Adipocyte (in vitro differentiated cells): ENCODE results near the gene NBAS.

Experiments used
- DNase-seq: peaks from one replicate; pipeline ENCODE4 v3.0.0-alpha.2; 2015; ENCODE audit warnings: low read depth
- H3K27me3 ChIP-seq: replicated peaks from 2 replicates; pipeline ENCODE4 v1.7.0; 2013; ENCODE audit warnings: mild to moderate bottlenecking, low read length, moderate library complexity; ENCODE audit not compliant: control insufficient read depth, insufficient read depth
- H3K36me3 ChIP-seq: 2 replicates; pipeline ENCODE4 v1.7.0; 2013; ENCODE audit warnings: low read length, mild to moderate bottlenecking, moderate library complexity; ENCODE audit not compliant: control insufficient read depth, insufficient read depth, severe bottlenecking
- H3K4me1 ChIP-seq: 2 replicates; pipeline ENCODE4 v1.7.0; 2013; ENCODE audit warnings: mild to moderate bottlenecking, low read length, moderate library complexity; ENCODE audit not compliant: control insufficient read depth, insufficient read depth
- H3K4me3 ChIP-seq: 2 replicates; pipeline ENCODE4 v1.7.0; 2013; ENCODE audit warnings: mild to moderate bottlenecking, low read length, moderate library complexity
- H3K9ac ChIP-seq: 2 replicates; pipeline ENCODE4 v1.7.0; 2013; ENCODE audit warnings: mild to moderate bottlenecking, low read length, moderate library complexity
- H3K9me3 ChIP-seq: 2 replicates; pipeline ENCODE4 v1.7.0; 2013; ENCODE audit warnings: mild to moderate bottlenecking, low read length, moderate library complexity; ENCODE audit not compliant: control insufficient read depth

NBAS gene

DNA sequence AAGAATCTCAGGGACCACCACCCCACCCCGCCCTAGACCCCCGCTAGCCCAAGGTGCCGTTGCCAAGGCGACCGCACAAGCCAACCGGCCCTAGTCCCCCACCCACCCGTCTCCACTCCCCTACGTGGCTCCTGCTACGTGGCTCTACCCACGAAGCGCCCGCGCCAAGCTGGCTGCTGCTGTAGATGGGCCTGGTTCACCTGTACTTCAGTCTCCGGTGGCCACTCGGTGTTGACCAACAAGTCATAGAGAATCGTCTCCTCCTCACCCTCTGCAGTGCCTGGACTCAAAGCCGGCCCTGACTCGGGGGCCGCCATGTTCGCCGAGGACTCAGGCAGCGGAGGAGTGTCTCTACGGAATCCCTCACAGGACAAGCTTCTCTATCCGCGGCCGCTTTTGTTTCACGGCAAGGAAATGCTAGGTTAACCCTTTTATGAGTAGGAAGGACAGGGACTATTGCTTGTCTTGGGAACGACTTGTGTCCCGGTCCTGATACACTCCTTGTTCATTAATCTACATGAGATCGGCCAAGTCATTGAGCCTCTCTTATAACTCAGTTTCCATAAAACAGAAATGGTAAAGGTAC is at the start of gene NBAS:
Gene NBAS, minus strand, starts transcription at position 347 of the 586 bp plus-strand sequence. Its CDS starts 30 bp downstream, at position 317.
- peak within 1 kb of the TSS; percentile 93 for H3K4me3 ChIP-seq
- H3K36me3 ChIP-seq = peaks cover 4% of the 10 kb centered on the region
- no peaks in the 10 kb centered on the region for H3K27me3 ChIP-seq
- peak within 1 kb of the TSS; percentile 79 for H3K9ac ChIP-seq
- DNase-seq = peak; percentile 94
- no peaks in the 10 kb centered on the region for H3K9me3 ChIP-seq
- H3K4me1 ChIP-seq = peaks cover 10% of the 10 kb centered on the region

DNA sequence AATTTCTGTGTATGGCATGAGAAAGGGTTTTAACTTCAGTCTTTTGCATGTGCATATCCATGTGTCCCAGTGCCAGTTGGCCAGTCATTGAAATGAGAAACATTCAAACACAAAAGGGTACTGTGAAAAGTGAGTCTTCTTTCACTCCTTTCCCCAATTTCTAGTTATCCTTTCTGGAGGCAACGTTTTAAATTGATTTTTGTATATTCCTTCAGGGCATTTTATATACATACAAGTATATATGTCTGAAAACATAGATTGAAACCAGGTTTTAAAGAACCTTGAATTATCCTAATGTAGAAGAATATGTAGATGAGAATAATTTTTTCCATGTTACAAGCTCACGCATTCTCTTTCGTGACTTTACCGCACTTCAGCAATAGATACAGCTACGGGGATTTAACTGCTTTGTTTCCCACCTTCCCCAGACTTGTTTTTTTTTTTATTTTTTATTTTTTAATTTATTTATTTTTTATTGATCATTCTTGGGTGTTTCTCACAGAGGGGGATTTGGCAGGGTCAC is 49.4 kb upstream of the NBAS start:
- peaks cover 15% of the 10 kb centered on the region for H3K4me1 ChIP-seq
- H3K9ac ChIP-seq = no peak overlapping the region
- no peak overlapping the region for H3K4me3 ChIP-seq
- H3K27me3 ChIP-seq = no peaks in the 10 kb centered on the region
- peaks cover 67% of the 10 kb centered on the region for H3K36me3 ChIP-seq
- H3K9me3 ChIP-seq = no peaks in the 10 kb centered on the region
- DNase-seq = no peak

DNA sequence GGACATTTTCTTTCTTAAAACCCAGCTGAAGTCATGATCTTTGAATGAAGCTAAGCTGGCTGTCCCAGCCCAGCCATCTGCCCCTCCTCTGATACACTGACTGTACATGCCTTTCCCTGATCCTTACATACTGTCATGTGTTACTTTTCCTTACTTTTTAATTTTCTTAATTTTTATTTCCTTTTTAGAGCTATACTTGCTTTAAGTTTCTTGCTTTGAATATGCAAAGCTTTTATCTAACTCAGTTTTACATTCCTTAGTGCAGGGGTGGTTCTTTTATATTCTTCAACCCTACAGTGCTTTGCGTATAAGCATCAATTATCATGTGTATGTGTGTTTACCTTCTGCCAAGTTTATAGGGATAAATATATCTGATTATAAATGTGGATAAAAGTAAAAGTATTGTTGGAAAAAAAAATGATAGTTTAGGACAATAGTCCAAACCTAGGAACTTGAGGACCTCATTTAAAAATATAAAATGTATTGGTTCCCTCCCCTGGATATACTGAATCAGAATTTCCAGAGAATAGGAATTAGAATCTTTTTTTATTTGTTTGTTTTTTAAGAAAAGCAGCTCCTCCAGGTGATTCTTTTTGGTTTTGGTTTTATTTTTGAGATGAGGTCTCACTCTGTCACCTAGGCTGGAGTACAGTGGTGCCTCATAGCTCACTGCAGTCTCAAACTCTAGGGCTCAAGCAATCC is 48.4 kb upstream of the NBAS start:
- H3K4me1 ChIP-seq = peaks cover 5% of the 10 kb centered on the region
- no peak overlapping the region for H3K4me3 ChIP-seq
- peaks cover 76% of the 10 kb centered on the region for H3K36me3 ChIP-seq
- no peaks in the 10 kb centered on the region for H3K27me3 ChIP-seq
- no peak for DNase-seq
- H3K9ac ChIP-seq = no peak overlapping the region
- H3K9me3 ChIP-seq = no peaks in the 10 kb centered on the region

DNA sequence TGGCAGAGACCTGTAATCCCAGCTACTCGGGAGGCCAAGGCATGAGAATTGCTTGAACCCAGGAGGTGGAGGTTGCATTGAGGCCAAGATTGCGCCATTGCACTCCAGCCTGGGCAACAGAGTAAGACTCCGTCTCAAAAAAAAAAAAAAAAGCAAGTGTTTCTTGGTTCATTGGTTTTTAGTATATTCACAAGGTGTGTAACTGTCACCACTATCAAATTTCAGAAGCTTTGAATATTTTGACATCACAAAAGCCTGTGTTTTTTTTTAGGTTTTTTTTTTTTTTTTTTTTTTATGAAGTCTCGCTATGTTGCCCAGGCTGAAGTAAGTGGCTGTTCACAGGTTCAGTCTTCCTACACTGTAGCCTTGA is 47.2 kb upstream of the NBAS start:
- peaks cover 77% of the 10 kb centered on the region for H3K36me3 ChIP-seq
- no peaks in the 10 kb centered on the region for H3K9me3 ChIP-seq
- H3K4me1 ChIP-seq = no peaks in the 10 kb centered on the region
- H3K27me3 ChIP-seq = no peaks in the 10 kb centered on the region
- H3K4me3 ChIP-seq = no peak overlapping the region
- no peak for DNase-seq
- no peak overlapping the region for H3K9ac ChIP-seq

DNA sequence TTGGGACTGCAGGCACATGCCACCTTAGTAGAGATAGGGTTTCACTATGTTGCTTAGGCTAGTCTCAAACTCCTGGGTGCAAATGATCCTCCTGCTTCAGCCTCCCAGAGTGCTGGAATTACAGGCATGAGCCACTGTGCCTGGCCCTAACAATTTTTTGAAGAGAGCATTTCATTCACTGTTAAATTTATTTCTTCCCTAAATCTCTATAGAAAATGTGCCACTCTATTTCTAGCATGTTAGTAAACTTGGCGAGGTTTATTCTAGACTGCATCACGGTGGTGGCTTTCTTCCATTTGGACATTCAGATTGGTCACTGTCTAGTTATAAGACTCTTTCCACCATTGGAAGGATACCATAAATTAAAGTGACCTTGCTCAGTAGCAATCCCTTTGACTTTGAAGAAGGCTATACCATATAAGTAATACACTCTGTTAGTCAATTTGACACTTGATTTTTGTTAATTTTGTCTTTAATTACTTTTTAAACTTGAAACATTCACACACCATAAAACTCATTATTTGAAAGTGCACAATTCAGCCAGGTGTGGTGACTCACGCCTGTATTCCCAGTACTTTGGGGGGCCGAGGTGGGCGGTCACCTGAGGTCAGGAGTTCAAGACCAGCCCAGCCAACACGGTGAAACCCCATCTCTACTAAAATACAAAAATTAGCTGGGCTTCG is 46.7 kb upstream of the NBAS start:
- no peaks in the 10 kb centered on the region for H3K27me3 ChIP-seq
- H3K4me1 ChIP-seq = no peaks in the 10 kb centered on the region
- DNase-seq = no peak
- no peak overlapping the region for H3K9ac ChIP-seq
- H3K9me3 ChIP-seq = no peaks in the 10 kb centered on the region
- peaks cover 78% of the 10 kb centered on the region for H3K36me3 ChIP-seq
- no peak overlapping the region for H3K4me3 ChIP-seq

DNA sequence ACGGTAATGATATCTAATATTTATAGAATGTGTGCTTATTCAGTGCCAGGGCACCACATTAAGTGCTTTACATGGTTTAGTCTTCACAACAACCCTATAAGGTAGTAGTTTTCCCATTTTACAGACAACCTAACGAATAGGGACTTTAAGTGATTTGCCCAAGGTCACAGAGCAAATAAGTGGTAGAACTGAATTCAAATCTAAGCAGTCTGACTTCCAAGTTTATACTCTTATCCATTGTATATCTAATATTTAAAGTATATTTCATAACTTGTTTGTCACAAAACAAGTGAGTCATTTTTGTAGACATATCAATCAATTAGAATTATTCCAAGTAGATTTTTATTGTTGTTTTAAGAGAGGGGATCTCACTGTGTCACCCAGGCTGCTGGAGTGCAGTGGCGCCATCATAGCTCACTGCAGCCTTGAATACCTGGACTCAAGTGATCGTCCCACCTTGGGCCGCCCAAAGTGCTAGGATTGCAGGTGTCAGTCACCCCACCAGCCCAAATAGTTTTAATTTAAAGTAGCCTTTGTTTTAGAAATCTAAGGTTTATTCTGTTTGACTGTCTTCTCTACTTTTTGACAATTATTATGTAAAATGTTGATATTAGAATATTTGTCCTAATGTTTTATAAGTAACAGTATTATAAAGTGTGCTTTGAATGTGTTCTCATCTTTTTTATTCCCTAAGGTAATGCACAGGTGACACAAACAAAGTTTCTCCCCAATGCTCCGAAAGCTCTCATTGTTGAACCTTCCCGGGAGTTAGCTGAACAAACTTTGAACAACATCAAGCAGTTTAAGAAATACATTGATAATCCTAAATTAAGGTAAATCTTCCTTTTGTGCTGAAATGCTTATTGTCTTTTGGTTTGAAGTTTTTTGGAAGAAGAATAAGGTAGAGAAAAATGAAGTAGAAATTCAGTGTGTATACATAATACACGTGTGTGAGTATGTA is 45.6 kb upstream of the NBAS start:
- H3K4me1 ChIP-seq = no peaks in the 10 kb centered on the region
- H3K4me3 ChIP-seq = no peak overlapping the region
- H3K27me3 ChIP-seq = no peaks in the 10 kb centered on the region
- DNase-seq = no peak
- H3K9ac ChIP-seq = no peak overlapping the region
- H3K9me3 ChIP-seq = no peaks in the 10 kb centered on the region
- peaks cover 89% of the 10 kb centered on the region for H3K36me3 ChIP-seq

DNA sequence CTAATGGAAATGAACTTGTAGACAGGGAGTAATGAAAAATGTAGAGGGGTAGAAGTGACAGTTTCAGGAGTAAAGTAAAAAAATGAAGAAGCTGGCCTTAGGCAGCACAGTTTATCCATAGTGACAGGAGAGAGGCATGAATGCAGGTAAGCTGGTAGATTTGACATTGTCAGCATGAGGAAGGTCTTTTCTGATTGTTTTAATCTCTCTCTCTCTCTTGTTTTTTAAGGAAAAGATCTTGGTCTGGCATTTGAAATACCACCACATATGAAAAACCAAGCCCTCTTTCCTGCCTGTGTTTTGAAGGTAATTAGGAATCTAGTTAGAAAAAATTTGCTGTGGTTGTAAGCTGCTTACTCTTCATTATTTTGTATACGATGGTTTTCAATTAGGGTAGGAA is 44.6 kb upstream of the NBAS start:
- Histone ChIP-seq H3K4me1 (no peaks in the 10 kb centered on the region), H3K4me3 (no peak overlapping the region), H3K27me3 (no peaks in the 10 kb centered on the region), H3K36me3 (peaks cover 100% of the 10 kb centered on the region), H3K9ac (no peak overlapping the region), H3K9me3 (no peaks in the 10 kb centered on the region)
- no peak for DNase-seq

DNA sequence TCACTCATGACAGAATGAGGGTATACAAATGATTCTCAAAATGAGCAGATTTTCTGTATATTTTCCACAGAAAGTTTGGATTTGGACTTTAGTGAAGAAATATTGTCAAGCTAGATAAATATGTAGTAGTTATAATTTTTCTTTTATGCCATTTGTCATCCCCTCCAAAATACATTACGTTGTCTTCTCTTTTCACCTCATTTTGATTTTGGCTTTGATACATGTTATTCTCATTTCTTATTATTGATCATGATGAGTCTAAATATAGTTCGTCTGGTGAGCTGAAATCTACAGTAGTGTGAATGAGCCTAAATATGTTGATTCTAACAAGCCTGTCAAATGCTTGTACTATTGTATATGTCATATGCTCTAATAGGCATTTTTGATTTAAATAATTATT is 42.8 kb upstream of the NBAS start:
- Histone ChIP-seq H3K9me3 (no peaks in the 10 kb centered on the region), H3K27me3 (no peaks in the 10 kb centered on the region), H3K9ac (no peak overlapping the region), H3K4me1 (no peaks in the 10 kb centered on the region), H3K36me3 (peaks cover 98% of the 10 kb centered on the region), H3K4me3 (no peak overlapping the region)
- DNase-seq = no peak

DNA sequence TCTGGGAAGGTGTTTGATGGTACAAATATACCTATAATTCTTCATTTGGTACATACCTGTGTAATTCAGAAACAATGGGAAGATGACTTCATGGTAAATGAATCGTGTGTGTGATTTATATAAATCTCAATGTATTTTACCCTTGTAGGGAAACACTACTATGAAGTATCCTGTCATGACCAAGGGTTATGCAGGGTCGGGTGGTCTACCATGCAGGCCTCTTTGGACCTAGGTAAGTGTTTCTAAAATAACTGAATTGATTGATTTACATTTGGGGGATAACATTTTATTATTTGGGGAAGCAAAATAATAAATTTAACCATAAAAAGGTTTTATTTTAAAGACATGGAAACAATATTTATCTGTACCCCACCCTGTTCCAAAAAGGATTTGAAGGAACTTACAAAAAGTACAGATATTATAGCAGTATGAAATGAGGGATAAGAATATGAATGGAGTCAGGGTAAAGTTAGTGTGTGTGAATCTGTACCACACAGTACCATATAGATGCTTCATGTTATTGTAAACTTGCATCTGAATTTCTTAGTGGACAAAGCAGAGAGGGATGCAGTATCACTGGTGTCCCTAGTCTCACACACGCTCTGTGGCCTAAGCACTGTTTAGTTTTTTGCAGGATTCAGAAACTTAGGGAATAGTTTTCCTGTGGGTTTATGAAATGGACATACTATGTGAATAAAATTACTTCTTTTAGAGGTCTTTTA is 42.1 kb upstream of the NBAS start:
- Histone ChIP-seq H3K9ac (no peak overlapping the region), H3K36me3 (peaks cover 98% of the 10 kb centered on the region), H3K4me1 (no peaks in the 10 kb centered on the region), H3K9me3 (no peaks in the 10 kb centered on the region), H3K27me3 (no peaks in the 10 kb centered on the region), H3K4me3 (no peak overlapping the region)
- DNase-seq = no peak

DNA sequence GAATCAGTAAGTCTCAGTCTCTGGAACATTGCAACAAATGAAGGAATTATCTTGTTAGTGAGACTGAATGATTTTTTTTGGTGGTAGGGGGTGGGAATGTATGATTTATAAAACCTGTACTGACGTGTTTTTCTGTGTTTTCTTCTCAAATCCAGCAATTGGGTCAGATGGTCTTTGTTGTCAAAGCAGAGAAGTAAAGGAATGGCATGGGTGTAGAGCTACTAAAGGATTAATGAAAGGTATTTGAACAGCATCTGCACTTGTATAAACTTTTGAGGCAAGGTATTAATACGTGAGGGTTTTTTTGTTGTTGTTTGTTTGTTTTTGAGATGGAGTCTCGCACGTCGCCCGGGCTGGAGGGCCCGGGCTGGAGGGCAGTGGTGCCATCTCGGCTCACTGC is 41.3 kb upstream of the NBAS start:
- DNase-seq = no peak
- Histone ChIP-seq H3K4me1 (no peaks in the 10 kb centered on the region), H3K4me3 (no peak overlapping the region), H3K9ac (no peak overlapping the region), H3K9me3 (no peaks in the 10 kb centered on the region), H3K36me3 (peaks cover 98% of the 10 kb centered on the region), H3K27me3 (no peaks in the 10 kb centered on the region)
